Bronchial epithelial cell (primary cell): Measurements from ENCODE around the gene LIPA. TPM values are rescaled to one million over a fixed set of nuclear protein-coding genes. Genes with fewer than 3 reads are reported as not detected.

Experiments used
- DNase-seq: peaks from one replicate; pipeline ENCODE4 v3.0.0-alpha.2; 2010; ENCODE audit warnings: low read depth
- FAIRE-seq: peaks from 2 replicates; lab custom pipeline; 2011; peaks lifted over from hg19 to GRCh38; lab: Jason Lieb, UNC
- H3K27me3 ChIP-seq: 2 replicates; pipeline ENCODE4 v1.5.1; 2011; ENCODE audit warnings: low read length; ENCODE audit not compliant: control insufficient read depth, insufficient read depth
- H3K36me3 ChIP-seq: 2 replicates; pipeline ENCODE4 v1.5.1; 2011; ENCODE audit warnings: low read length; ENCODE audit not compliant: control insufficient read depth, insufficient read depth
- H3K4me3 ChIP-seq: 2 replicates; pipeline ENCODE4 v1.5.1; 2011; ENCODE audit warnings: mild to moderate bottlenecking, low read depth, low read length, control low read depth
- total RNA-seq: library from RNA; depleted of rRNA; stranded (reverse); fragments of >200 nt; gene quantifications from 2 replicates; pipeline ENCODE4 v1.2.1, GENCODE V29; 2014
- TF ChIP-seq, protein P1 (sequence below): IDR thresholded peaks from 2 replicates; pipeline ENCODE4 v1.5.1; 2011; ENCODE audit warnings: mild to moderate bottlenecking, moderate library complexity, low read length, control low read depth, inconsistent platforms; ENCODE audit not compliant: insufficient read depth, severe bottlenecking

LIPA gene
- total RNA-seq, 1 donor from 2014 or later = 20.8 TPM

DNA sequence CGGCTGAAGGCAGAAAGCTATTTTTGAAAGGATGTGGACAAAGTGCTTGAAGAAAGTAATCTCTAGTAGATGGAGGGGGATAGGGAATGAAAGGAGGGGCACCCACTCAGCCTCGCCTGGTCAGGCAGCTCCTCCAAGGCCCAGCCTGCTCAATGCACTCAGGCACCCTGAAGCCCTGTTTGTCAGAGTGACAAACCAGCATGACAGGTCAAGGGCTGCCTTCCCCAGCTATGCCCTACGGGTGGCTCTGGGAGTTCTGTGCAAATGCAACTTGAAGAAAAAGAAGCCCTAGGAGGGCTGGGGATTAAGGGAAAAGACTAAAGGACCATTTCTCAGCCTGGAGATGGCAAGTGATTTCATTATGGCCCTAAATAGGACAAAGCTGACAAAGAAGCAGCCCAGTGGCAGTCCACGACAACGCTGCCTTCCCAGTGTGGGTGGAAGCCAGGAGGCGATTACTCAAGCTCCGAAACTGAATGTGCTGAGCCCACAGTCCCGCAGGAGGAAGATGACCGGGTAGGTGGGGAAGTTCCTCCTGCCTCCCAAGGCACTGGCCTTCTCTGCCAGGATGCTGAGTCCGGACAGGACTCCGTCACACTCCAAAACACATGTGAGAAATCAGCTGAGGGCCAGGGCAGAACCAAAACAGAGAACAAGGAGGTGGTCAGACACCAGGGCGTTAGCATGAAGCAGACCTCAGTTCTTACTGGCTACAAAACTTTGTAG is 16.3 kb downstream of the LIPA start:
- TF ChIP-seq, protein P1, sequence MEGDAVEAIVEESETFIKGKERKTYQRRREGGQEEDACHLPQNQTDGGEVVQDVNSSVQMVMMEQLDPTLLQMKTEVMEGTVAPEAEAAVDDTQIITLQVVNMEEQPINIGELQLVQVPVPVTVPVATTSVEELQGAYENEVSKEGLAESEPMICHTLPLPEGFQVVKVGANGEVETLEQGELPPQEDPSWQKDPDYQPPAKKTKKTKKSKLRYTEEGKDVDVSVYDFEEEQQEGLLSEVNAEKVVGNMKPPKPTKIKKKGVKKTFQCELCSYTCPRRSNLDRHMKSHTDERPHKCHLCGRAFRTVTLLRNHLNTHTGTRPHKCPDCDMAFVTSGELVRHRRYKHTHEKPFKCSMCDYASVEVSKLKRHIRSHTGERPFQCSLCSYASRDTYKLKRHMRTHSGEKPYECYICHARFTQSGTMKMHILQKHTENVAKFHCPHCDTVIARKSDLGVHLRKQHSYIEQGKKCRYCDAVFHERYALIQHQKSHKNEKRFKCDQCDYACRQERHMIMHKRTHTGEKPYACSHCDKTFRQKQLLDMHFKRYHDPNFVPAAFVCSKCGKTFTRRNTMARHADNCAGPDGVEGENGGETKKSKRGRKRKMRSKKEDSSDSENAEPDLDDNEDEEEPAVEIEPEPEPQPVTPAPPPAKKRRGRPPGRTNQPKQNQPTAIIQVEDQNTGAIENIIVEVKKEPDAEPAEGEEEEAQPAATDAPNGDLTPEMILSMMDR = no peak
- DNase-seq (no peak), FAIRE-seq (no peak)
- no peaks in the 10 kb centered on the region for H3K36me3 ChIP-seq
- no peak overlapping the region for H3K4me3 ChIP-seq
- no peaks in the 10 kb centered on the region for H3K27me3 ChIP-seq

- FAIRE-seq (no peak), DNase-seq (no peak)
- TF ChIP-seq, protein P1 = no peak
- Histone ChIP-seq H3K27me3 (no peaks in the 10 kb centered on the region), H3K4me3 (no peak overlapping the region), H3K36me3 (no peaks in the 10 kb centered on the region)
Measured at GRCh38 chr10:89233033-89233432, 18.5 kb downstream of the LIPA start.

GRCh38 chr10:89228962-89229361 is 22.6 kb downstream of the LIPA start:
- Histone ChIP-seq H3K27me3 (no peaks in the 10 kb centered on the region), H3K4me3 (no peak overlapping the region), H3K36me3 (no peaks in the 10 kb centered on the region)
- TF ChIP-seq, protein P1 = no peak
- no peak for DNase-seq
- FAIRE-seq = no peak

GRCh38 chr10:89228146-89228545 is 23.4 kb downstream of the LIPA start:
- no peak for DNase-seq
- Histone ChIP-seq H3K36me3 (no peaks in the 10 kb centered on the region), H3K27me3 (no peaks in the 10 kb centered on the region), H3K4me3 (no peak overlapping the region)
- TF ChIP-seq, protein P1 = no peak
- FAIRE-seq = no peak

- TF ChIP-seq, protein P1 = no peak
- no peak for FAIRE-seq
- DNase-seq = no peak
- Histone ChIP-seq H3K4me3 (no peak overlapping the region), H3K27me3 (no peaks in the 10 kb centered on the region), H3K36me3 (no peaks in the 10 kb centered on the region)
Measured at GRCh38 chr10:89226891-89227290, 24.7 kb downstream of the LIPA start.
